HG02884 (cell line): ENCODE data around the gene TNS2.

Source experiments
- ATAC-seq: cut with Tn5 transposase; IDR thresholded peaks from one replicate; pipeline ENCODE4 v1.9.1; 2021; ENCODE audit warnings: mild to moderate bottlenecking, moderate library complexity; ENCODE audit not compliant: unreplicated experiment

TNS2 gene

DNA sequence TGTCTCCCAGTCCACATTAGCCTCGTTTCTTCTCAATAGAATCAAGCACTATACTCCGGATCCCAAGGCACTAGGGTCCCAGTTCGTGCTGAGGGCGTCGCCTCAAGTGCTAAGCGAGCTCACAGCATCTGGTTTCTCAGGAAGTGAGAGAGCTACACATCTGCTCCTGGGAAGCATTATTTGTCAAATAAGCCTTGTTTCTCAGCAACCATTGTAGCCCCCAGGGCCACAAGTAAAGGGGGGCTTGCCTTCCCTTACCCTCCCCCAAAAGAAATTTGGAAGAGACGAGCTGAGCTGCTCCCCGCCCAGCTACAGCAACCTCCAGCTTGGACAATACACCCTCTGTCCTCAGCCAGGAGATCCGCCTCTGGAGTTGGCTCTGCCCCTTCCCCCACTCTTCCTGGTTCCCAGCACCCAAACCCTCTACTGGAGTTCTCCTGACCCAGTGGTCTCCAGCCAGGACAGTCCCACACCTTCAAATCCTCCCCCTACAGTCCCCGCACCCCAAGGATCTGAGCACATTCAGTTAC is 5.7 kb upstream of the TNS2 start:
- no peak for ATAC-seq

- ATAC-seq: no peak
These were observed 4.8 kb upstream of the TNS2 start for GRCh38 chr12:53044896-53045695.

DNA sequence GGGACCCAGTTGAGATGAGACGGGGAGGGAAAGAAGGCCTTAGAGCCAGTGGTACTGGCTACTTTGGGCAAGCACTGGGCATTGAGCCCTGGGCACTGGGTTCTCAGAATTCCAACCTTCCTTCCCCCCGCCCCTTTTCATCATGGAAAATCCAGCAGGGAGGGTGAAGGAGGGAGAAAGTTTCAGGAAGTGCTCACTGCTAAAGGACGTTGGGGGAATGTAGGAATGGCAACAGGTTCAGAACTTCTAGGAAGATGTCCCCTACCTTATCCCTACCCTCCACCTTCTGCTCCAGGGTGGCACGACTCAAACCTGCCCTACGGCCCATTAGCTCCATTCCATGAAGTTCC is 4.2 kb upstream of the TNS2 start:
- no peak for ATAC-seq

DNA sequence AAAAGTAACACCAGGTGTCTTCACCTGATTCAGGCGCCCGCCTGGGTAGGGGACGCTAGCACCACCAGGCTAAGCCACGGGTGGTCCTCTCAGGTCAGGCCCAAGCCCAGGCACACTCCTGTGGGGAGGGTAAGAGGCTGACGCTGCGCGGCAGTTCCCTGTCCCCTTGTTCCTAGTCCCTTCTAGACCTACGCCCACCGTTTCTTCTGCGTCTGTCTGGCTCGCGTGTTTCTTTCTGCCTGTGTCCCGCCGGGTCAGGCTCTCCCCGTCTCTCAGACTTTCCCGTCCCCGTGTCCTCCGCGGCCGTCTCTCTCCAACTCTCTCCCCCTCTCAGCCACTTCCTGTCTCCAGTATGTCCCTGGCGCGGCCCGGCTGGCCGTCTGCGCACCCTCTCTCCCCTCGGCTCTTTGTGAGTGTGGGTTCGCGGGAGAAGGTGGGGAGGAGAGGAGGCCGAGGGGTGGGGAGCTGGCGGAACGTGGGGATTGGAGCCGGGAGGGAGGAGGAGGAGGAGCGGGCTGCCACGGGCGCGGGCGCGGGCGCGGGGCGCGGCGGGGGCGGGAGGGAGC is 3.1 kb upstream of the TNS2 start:
- ATAC-seq: no peak

- ATAC-seq: no peak
These were observed 2.4 kb upstream of the TNS2 start for GRCh38 chr12:53047221-53048032.

- ATAC-seq: no peak
These were observed 1.7 kb upstream of the TNS2 start for GRCh38 chr12:53048033-53048779.

GRCh38 chr12:53048780-53049401 is 974 bp upstream of the TNS2 start:
- no peak for ATAC-seq

DNA sequence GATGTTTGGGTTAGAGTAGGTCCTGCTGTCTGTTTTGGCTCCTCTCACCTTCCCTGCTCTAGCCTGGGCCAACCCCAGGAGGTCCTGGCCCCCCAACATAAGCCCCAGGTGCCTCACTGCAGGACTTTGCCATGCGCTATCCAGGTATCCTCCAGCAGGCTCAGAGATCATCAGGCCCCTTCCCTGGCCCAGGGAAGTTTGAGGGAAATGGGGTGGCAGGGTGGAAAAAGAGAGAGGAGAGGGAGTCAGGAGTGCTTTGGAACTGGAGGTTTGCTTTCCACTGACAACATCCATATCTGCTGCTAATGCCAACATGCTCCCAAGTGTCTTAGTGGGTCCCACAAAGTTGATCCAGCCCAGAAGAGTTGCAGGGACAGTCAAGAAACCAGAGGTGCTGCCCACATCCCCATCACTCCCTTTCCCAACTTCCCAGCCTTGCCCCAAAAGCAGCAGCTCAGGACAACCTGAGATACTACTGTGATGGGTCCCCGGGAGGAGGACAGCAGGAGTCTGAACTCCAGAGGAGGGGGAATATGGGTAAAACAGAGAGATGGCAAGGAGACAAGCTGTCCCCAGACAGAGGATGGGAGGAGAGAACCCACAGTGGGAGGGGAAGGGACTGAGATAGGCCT is 677 bp downstream of the TNS2 start:
- no peak for ATAC-seq

DNA sequence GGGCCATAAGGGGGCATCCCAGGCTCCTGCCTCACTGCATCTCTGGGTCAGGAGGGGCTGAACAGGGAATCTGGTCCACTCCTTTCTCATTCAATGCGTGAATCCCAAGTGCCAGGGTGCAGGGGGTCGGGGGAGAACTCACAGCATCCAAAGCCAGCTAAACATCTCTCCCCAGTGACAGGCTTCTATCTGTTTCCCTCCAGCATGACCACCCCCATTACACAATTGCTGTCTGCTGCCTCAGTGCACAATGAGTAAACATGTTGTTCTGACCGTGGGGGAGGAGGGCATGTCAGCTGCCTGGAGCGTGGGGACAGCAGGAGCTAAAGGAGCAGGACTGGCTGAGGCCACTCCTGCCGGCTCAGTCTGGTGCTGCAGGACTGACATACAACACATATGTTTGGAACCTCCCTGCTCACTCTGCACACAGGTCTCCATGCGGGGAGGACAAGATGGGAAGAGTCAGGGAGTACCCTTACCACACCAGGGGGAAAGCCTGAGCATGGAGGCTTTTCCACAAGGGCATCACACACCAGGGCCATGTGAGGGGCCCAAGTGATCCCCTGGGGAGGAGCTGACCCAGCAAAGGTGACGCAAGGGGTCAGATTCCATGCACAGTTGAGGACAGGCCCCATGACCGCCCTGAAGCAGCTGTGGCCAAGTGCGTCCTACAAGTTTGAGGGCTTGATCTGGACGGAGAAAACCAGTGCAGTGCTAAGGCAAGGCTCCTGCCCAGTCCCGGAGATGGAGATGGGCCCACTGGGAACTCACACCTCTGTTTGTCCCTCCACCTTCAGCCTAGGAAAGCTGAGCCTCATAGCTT is 1.4 kb downstream of the TNS2 start:
- no peak for ATAC-seq

DNA sequence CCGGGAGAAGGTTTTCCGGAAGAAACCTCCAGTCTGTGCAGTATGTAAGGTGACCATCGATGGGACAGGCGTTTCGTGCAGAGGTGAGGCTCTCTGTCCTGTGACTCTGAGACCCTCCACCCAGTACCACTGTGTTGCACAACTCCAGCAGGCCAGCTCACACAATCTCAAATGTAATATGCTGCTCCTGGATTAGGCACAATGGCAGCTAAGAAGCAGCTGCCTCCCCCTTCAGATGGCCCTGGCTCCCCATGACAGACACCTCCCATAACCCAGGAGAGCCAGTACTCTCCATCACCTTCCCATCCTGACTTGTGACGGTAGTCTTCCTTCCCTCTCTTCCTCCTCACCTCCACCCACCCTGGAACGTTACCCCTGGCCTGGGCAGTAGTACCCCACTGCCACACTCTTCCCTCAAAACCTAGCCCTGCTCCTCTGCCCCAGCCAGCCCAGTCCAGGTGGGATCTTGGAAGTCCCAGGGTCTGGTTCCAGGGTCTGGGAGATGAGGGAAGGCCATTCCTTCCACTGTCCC is 2.1 kb downstream of the TNS2 start:
- ATAC-seq: no peak

DNA sequence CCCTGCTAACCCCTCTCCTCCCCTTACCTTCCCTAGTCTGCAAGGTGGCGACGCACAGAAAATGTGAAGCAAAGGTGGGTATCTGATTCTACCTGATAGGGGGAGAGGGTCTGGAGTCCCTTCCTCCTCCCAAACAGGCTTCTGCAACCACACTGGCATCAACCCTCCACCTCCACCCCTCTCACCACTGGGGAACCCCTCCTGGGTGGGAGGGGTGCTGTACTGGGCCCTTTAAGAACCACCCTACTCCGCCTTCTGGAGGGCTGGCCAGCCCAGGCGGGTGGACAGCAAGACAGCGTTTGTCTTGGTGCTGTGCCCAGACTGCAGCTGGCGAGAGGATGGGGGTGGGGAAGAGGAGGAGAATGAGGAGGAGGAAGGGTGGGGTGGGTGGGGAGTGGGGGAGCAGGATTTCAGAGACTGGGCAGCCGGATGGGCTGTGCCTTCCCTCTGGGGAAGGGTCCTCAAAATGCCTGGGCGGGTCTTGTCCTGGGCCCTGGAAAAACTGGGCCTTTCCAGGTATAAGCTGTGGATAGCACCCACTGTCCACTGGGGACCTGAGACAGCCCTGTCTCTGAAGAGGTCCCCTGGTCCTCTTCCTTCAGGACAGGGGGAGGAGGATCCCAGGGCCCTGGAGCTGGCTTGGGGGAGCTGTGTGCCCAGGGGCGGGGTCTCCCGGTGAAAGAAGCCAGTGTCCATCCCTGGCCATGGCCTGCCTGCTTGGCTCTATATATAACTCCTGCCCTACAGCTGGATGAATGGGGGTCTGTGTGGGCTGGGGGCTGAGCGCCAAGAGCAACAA is 2.8 kb downstream of the TNS2 start:
- no peak for ATAC-seq

- no peak for ATAC-seq
These were observed 3.6 kb downstream of the TNS2 start for GRCh38 chr12:53053218-53054111.

DNA sequence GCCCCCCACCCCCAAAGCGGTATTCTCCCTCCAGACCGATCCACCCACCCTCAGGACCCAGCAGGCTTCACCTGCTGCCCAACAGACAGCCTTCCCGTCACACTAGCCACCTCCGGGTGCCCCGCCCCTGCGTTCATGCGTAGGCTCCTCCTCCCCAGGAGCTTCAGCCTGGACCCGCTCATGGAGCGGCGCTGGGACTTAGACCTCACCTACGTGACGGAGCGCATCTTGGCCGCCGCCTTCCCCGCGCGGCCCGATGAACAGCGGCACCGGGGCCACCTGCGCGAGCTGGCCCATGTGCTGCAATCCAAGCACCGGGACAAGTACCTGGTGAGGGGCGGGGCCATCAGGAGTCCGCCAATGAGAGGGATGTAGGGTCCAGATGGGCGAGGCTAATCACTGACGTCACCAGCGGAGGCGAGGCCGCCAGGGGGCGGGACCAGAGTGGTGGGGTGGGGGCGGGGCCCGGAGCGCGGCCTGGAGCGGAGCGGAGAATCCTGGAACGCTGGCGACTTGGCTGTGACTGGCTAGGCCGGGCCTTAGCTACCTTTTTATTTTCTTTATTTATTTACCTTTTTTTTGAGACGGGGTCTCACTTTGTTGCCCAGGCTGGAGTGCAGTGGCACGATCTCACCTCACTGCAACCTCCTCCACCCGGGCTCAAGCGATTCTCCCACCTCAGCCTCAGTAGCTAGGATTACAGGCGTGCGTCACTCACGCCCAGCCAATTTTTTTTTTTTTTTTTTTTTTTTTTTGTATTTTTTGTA is 4.4 kb downstream of the TNS2 start:
- peak; percentile 91 for ATAC-seq

DNA sequence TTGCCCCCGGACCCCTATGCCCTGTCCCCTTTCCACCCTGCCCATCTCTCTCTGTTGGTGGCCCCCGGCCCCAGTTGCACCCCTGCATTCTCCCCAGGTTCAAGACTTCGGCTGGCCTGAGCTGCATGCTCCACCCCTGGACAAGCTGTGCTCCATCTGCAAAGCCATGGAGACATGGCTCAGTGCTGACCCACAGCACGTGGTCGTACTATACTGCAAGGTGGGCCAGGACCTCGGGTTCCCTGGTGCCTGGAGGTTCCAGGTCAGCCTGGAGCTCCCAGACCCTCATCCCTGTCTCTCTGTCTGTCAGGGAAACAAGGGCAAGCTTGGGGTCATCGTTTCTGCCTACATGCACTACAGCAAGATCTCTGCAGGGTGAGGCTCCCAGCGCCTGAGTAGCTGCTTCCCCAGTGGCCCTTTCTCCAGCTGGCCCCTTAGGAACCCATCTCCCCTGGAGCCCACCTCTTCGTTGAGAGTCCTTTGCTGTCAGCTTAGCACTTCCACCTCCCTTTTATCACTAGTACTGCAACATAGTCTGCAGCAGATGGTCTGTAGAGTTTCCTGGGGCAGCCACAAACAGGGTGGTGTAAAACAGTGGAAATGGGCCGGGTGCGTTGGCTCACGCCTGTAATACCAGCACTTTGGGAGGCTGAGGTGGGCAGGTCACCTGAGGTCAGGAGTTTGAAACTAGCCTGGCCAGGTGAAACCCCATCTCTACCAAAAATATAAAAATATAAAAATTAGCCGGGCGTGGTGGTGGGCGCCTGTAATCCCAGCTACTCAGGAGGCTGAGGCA is 5.8 kb downstream of the TNS2 start:
- ATAC-seq: no peak

DNA sequence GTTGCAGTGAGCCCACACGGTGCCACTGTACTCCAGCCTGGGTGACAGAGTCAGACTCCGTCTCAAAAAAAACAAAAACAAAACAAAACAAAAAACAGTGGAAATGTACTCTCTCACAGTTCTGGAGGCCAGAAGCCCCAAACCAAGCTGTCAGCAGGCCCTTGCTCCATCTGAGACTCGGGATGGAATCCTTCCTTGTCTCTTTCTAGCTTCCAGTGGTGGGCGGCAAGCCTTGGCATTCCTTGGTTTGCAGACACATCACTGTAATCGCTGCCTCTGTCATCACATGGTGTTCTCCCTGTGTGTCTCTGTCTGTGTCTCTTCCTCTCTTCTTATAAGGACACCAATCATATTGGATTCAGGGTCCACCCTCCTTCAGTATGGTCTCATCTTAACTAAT is 6.4 kb downstream of the TNS2 start:
- no peak for ATAC-seq

DNA sequence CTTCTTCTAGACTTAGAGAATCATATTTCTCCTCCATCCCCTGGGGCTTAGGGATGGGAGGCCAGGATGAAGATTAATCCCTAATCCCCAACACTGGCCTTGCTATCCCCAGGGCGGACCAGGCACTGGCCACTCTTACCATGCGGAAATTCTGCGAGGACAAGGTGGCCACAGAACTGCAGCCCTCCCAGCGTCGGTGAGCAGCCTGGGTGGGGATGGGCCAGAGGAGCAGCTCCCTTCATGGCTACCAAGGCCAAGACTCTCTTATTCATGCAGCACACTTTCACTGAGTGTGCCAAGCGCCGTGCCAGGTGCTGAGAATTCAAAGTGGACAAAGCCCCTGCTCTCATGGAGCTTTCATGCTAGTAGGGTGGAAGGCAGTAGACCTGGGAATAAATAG is 7.0 kb downstream of the TNS2 start:
- no peak for ATAC-seq
